Activated T-cell treated with anti-CD3 and anti-CD28 coated beads, Interleukin-2, amount 50 U/mL, for 72 hours (primary cell): ENCODE measurements around the gene DEFB119. TPM values are rescaled to one million over a fixed set of nuclear protein-coding genes. Genes with fewer than 3 reads are reported as not detected.
"Not testable (repeated sequence)": the region's sequence is repeated elsewhere in the genome, so short reads cannot be mapped to it uniquely, and the experiment has no call there.

Source experiments
- ATAC-seq, 2 donors: fragments of 150-1000 bp; cut with Tn5 transposase; replicated peaks in 1 of 2; 2 replicates each; pipeline ENCODE4 v1.10.0; 2021; ENCODE audit warnings: moderate library complexity in 2 of 2, mild to moderate bottlenecking in 1 of 2
- DNase-seq, 2 donors: peaks; one replicate each; pipeline ENCODE4 v3.0.0; 2021 to 2022; ENCODE audit warnings: mixed read lengths in 1 of 2
- H3K27ac Mint-ChIP-seq: one replicate; pipeline ENCODE4 v1.8.0; 2022; ENCODE audit warnings: mild to moderate bottlenecking, moderate library complexity, mixed read lengths
- H3K27me3 Mint-ChIP-seq: one replicate; pipeline ENCODE4 v1.8.0; 2022; ENCODE audit warnings: low read depth, mixed read lengths
- H3K36me3 Mint-ChIP-seq, 2 donors: one replicate each; pipeline ENCODE4 v1.8.0; 2022; ENCODE audit warnings: mixed read lengths in 2 of 2, mild to moderate bottlenecking in 1 of 2; ENCODE audit not compliant: insufficient read depth in 2 of 2
- H3K4me1 Mint-ChIP-seq: one replicate; pipeline ENCODE4 v1.8.0; 2022; ENCODE audit warnings: low read depth, mixed read lengths
- H3K4me3 Mint-ChIP-seq, 2 donors: one replicate each; pipeline ENCODE4 v1.8.0; 2022; ENCODE audit warnings: mild to moderate bottlenecking in 2 of 2, mixed read lengths in 2 of 2, moderate library complexity in 2 of 2
- H3K9me3 Mint-ChIP-seq, 2 donors: one replicate each; pipeline ENCODE4 v1.8.0; 2022; ENCODE audit warnings: mixed read lengths in 2 of 2
- total RNA-seq, 2 donors: library from RNA; stranded (reverse); gene quantifications; one replicate each; pipeline ENCODE4 v1.2.3, GENCODE V29; 2022

DEFB119 gene, protein sequence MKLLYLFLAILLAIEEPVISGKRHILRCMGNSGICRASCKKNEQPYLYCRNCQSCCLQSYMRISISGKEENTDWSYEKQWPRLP
- not detected for total RNA-seq

GRCh38 chr20:31390490-31390889 is at the start of gene DEFB119:
Gene DEFB119 (minus strand): TSS chr20:31390590. CDS start chr20:31390483, 107 bp downstream.
- ATAC-seq = no peak

DNA sequence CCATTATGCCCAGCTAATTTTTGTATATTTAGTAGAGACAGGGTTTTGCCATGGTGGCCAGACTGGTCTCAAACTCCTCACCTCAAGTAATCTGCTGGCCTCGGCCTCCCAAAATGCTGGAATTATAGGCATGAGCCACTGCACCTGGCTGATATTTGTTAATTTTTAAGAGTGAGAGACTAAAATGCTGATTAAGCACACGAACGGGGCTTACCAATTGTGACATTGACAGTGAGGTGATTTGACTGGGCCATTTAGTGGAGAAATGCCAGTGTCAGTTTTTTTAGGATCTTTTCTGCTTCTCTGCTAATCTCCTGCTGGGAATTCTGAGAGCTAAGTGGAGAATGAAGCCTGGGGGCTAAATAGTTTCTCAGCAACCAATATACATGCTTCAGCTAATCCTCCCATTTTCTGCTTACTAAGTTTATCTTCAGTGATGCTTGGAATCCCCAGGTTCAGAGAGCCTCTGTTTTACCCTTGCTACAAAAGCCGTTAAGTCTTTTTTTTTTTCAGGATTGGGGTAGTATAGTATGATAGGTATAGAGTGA is 40.3 kb upstream of the DEFB119 start:
- no peaks in the 10 kb centered on the region for H3K4me1 Mint-ChIP-seq
- no peaks in the 10 kb centered on the region for H3K9me3 Mint-ChIP-seq
- no peak for DNase-seq
- ATAC-seq = no peak
- no peak overlapping the region for H3K27ac Mint-ChIP-seq
- H3K36me3 Mint-ChIP-seq = peaks cover 0 to 2% of the 10 kb centered on the region in 2 donors
- no peak overlapping the region for H3K4me3 Mint-ChIP-seq
- peaks cover 14% of the 10 kb centered on the region for H3K27me3 Mint-ChIP-seq

More at GRCh38 chr20:31390490-31390889, at the start of gene DEFB119:
- no peak within 1 kb of the TSS for H3K27ac Mint-ChIP-seq
- H3K27me3 Mint-ChIP-seq = peaks cover 6% of the 10 kb centered on the region
- H3K4me1 Mint-ChIP-seq = no peaks in the 10 kb centered on the region
- no peak within 1 kb of the TSS for H3K4me3 Mint-ChIP-seq
- no peak for DNase-seq
- H3K36me3 Mint-ChIP-seq = no peaks in the 10 kb centered on the region
- H3K9me3 Mint-ChIP-seq = no peaks in the 10 kb centered on the region

- H3K27ac Mint-ChIP-seq, H3K9me3 Mint-ChIP-seq, DNase-seq, H3K4me1 Mint-ChIP-seq, ATAC-seq, H3K36me3 Mint-ChIP-seq, H3K4me3 Mint-ChIP-seq: not testable (repeated sequence)
- H3K27me3 Mint-ChIP-seq = peaks cover 14% of the 10 kb centered on the region
Observed at GRCh38 chr20:31427576-31427975, 37.2 kb upstream of the DEFB119 start.

DNA sequence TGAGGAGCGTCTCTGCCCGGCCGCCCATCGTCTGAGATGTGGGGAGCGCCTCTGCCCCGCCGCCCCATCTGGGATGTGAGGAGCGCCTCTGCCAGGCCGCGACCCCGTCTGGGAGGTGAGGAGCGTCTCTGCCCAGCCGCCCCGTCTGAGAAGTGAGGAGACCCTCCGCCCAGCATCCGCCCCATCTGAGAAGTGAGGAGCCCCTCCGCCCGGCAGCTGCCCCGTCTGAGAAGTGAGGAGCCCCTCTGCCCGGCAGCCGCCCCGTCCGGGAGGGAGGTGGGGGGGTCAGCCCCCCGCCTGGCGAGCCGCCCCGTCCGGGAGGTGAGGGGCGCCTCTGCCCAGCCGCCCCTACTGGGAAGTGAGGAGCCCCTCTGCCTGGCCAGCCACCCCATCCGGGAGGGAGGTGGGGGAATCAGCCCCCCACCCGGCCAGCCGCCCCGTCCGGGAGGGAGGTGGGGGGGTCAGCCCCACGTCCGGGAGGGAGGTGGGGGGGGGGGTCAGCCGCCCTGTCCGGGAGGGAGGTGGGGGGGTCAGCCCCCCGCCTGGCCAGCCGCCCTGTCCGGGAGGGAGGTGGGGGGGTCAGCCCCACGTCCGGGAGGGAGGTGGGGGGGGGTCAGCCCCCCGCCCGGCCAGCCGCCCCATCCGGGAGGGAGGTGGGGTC is 36.6 kb upstream of the DEFB119 start:
- not testable (repeated sequence) for H3K27ac Mint-ChIP-seq, ATAC-seq, H3K4me1 Mint-ChIP-seq, DNase-seq, H3K9me3 Mint-ChIP-seq, H3K36me3 Mint-ChIP-seq, H3K4me3 Mint-ChIP-seq
- H3K27me3 Mint-ChIP-seq = peaks cover 14% of the 10 kb centered on the region

DNA sequence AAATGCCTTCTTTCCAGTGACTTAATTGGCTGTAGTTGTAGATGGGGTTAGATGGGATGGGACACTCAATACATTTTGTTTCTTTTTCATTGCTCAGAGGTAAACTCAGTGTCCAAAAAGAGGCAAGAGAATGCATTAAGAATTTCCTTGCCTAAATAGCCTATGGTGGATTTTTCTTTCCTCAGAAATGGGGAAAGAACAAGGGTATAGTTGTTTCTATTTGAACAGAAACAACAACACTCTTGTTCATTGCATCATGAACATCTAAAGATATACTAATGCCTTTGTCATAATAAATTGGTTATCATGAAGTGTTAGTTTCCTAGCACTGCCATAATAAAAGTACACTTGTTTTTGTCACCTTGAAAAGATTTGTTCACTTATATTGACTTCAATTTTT is 35.4 kb upstream of the DEFB119 start:
- no peak overlapping the region for H3K27ac Mint-ChIP-seq

GRCh38 chr20:31418307-31418706 is 27.9 kb upstream of the DEFB119 start:
- Mint-ChIP-seq H3K27me3 (peaks cover 14% of the 10 kb centered on the region), H3K4me1 (no peaks in the 10 kb centered on the region), H3K36me3 (no peaks in the 10 kb centered on the region), H3K9me3 (peaks cover 0 to 3% of the 10 kb centered on the region in 2 donors), H3K4me3 (no peak overlapping the region), H3K27ac (no peak overlapping the region)
- ATAC-seq = no peak
- DNase-seq = no peak

More for the DNA sequence above, 35.4 kb upstream of the DEFB119 start:
- ATAC-seq = no peak
- H3K27me3 Mint-ChIP-seq = peaks cover 13% of the 10 kb centered on the region
- H3K4me1 Mint-ChIP-seq = no peaks in the 10 kb centered on the region
- DNase-seq = no peak
- H3K4me3 Mint-ChIP-seq = no peak overlapping the region
- H3K9me3 Mint-ChIP-seq = no peaks in the 10 kb centered on the region
- H3K36me3 Mint-ChIP-seq = peaks cover 0 to 2% of the 10 kb centered on the region in 2 donors

GRCh38 chr20:31415653-31416052 is 25.3 kb upstream of the DEFB119 start:
- peaks cover 17% of the 10 kb centered on the region for H3K27me3 Mint-ChIP-seq
- ATAC-seq = no peak
- no peak overlapping the region for H3K27ac Mint-ChIP-seq

GRCh38 chr20:31414381-31414780 is 24.0 kb upstream of the DEFB119 start:
- Mint-ChIP-seq H3K9me3 (peaks cover 2 to 5% of the 10 kb centered on the region in 2 donors), H3K27ac (no peak overlapping the region), H3K4me1 (no peaks in the 10 kb centered on the region), H3K36me3 (no peaks in the 10 kb centered on the region), H3K4me3 (no peak overlapping the region), H3K27me3 (peaks cover 24% of the 10 kb centered on the region)
- no peak for ATAC-seq
- DNase-seq = no peak

More at GRCh38 chr20:31415653-31416052, 25.3 kb upstream of the DEFB119 start:
- H3K36me3 Mint-ChIP-seq = no peaks in the 10 kb centered on the region
- no peak for DNase-seq
- H3K9me3 Mint-ChIP-seq = peaks cover 0 to 4% of the 10 kb centered on the region in 2 donors
- H3K4me3 Mint-ChIP-seq = no peak overlapping the region
- H3K4me1 Mint-ChIP-seq = no peaks in the 10 kb centered on the region

DNA sequence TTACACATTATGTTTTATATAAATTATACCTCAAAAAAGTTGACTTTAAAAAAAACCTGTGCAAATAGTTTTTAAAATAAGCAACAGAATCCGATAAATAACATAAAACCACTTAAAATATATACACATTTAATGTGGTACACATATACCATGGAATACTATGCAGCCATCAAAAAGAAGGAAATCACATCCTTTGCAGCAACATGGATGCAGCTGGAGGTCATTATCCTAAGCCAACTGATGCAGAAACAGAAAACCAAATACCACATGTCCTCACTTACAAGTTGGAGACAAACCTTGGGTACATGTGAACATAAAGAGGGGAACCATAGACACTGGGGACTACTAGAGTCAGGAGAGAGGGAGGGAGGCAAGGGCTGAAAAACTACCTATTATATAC is 19.6 kb upstream of the DEFB119 start:
- ATAC-seq (no peak), DNase-seq (no peak)
- H3K27me3 Mint-ChIP-seq = peaks cover 18% of the 10 kb centered on the region
- no peak overlapping the region for H3K4me3 Mint-ChIP-seq
- H3K36me3 Mint-ChIP-seq = no peaks in the 10 kb centered on the region
- peaks cover 2% of the 10 kb centered on the region in 2 donors for H3K9me3 Mint-ChIP-seq
- H3K4me1 Mint-ChIP-seq = no peaks in the 10 kb centered on the region
- H3K27ac Mint-ChIP-seq = no peak overlapping the region

- no peak for DNase-seq
- H3K27me3 Mint-ChIP-seq = peaks cover 9% of the 10 kb centered on the region
- ATAC-seq = no peak
- H3K4me1 Mint-ChIP-seq = no peaks in the 10 kb centered on the region
- H3K4me3 Mint-ChIP-seq = no peak within 1 kb of the TSS
- H3K27ac Mint-ChIP-seq = no peak within 1 kb of the TSS
- peaks cover 2% of the 10 kb centered on the region in 2 donors for H3K9me3 Mint-ChIP-seq
- H3K36me3 Mint-ChIP-seq = no peaks in the 10 kb centered on the region
Observed at GRCh38 chr20:31406115-31406514, 15.7 kb upstream of the DEFB119 start, which contains the start of gene DEFB121. Gene DEFB121 (minus strand): TSS chr20:31406215. CDS start chr20:31406152, 63 bp downstream.

- Mint-ChIP-seq H3K36me3 (no peaks in the 10 kb centered on the region), H3K27me3 (no peaks in the 10 kb centered on the region), H3K4me3 (no peak overlapping the region), H3K27ac (no peak overlapping the region), H3K4me1 (no peaks in the 10 kb centered on the region), H3K9me3 (no peaks in the 10 kb centered on the region)
- no peak for ATAC-seq
- DNase-seq = no peak
Observed at GRCh38 chr20:31403886-31404285, 13.5 kb upstream of the DEFB119 start.

DNA sequence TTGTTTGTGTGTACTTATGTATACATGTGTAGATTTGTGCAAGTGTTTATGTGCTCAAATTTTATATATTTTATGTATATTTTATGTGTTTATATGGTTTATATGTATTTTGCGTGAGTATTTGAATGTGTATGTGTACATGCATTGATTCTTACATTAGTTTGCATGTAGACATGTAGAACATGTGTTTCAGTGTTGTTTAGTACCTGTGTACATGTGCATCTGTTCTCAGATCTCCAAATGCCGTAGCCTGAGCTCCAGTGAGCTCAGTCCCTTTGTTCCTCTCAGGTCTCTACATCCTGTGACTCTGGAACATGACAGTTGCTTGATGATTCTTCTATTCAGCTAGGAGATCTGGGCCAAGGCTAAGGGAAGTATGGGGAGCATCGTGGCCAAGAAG is 4.5 kb upstream of the DEFB119 start:
- Mint-ChIP-seq H3K4me3 (no peak overlapping the region), H3K4me1 (no peaks in the 10 kb centered on the region), H3K9me3 (no peaks in the 10 kb centered on the region), H3K36me3 (no peaks in the 10 kb centered on the region), H3K27me3 (no peaks in the 10 kb centered on the region), H3K27ac (no peak overlapping the region)
- DNase-seq (no peak), ATAC-seq (no peak)

DNA sequence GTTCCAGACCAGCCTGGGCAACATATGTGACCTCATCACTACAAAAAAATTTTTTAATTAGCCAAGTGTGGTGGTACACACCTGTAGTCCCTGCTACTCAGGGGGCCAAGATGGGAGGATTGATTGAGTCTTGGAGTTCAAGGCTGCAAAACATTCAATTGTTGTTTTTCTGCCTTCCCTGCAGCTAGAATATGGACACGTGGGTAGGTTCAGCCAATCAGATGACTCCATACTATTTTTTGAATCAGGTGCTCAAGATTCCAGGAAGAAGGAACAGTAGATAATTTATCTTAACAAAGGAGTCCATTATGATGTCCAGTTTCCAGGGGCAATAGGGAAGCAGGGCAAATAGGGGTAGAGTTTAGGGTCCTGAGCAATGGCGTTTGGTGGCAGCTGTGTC is 2.4 kb upstream of the DEFB119 start:
- no peak for ATAC-seq
- no peaks in the 10 kb centered on the region for H3K4me1 Mint-ChIP-seq
- H3K4me3 Mint-ChIP-seq = no peak overlapping the region
- DNase-seq = no peak
- H3K9me3 Mint-ChIP-seq = no peaks in the 10 kb centered on the region
- H3K27ac Mint-ChIP-seq = no peak overlapping the region
- no peaks in the 10 kb centered on the region for H3K36me3 Mint-ChIP-seq
- peaks cover 6% of the 10 kb centered on the region for H3K27me3 Mint-ChIP-seq
